ENCODE data around the gene UCK2. TPM values are rescaled to one million over a fixed set of nuclear protein-coding genes. Genes with fewer than 3 reads are reported as not detected.
A peak's percentile ranks its signal among the peaks of the same experiment; 100 is the strongest.

UCK2 gene
- total RNA-seq, 1 donor from 2014 or later, result 39.5 TPM

GRCh38 chr1:165882168-165882837 lies 54.9 kb downstream of the UCK2 start:
- no peak for ATAC-seq

DNA sequence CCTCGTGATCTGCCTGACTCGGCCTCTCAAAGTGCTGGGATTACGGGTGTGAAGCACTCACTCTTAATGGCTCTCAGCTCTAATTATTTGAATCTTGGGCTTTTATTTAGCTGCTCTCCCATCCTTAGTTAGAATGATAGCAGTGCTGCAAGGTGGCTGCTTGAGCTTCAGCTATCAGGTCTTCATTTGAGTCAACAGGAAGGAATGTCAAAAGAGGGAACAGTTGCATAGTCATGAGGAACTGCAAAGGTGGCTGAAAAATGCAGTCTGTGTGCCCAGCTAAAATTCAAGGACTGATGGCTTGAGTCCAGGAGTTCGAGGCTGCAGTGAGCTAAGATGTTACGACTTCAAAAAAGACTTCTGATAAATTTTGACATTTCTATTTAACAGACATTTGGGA lies 55.6 kb downstream of the UCK2 start:
- ATAC-seq, result no peak

DNA sequence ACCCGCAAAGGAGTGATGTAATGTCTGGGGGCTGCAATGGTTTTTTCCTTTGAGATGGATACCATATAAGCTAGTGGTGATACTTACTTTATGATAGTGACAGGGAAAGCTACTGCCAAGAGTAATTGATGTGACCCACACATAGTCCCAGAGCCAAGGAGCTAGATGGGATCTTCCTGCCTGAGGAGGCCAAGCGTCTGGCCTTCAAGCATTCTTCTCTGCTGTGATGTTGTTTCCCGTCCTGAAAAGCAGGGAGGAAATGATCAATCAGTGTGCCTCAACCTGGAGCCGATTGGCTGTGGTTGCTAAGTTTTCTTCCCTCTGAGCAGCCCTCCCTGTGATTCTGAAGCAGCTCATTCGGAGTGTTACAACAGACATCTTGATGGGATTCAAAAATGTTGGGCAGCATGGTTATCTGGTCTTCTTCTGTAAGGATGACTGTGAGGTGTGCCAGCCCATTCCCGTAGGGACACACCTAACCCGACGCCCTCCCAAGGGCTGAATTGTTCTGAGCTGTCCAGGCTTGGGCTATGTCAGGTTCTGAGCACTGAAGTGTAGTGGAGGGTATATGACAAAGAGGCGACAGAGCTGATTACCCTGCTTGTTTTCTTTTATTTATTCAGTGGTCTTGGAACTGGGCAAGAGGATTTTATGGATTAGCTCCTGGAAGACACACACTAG lies 56.7 kb downstream of the UCK2 start:
- peak; percentile 24 for ATAC-seq

- ATAC-seq, result peak; percentile 16
Measured at GRCh38 chr1:165884690-165885304, 57.4 kb downstream of the UCK2 start.

DNA sequence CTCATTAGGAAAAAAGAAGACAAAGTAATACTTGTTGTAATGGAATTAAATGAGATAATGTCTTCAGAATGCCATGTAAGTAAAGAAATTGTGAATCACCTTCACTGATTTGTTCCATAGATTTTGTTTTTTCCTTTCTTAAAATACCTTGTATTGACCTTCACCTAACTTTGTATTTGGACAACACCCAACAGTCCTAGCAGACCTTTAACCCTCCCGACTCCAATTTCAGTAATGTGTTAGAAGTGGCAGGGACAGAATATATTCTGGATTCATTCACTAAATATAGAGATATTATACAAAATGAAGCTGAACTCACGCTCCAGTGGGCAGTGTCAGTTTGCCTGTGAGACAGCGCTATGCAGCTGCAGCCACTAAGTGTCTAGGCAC lies 57.9 kb downstream of the UCK2 start:
- ATAC-seq, result no peak

- no peak for ATAC-seq
Measured at GRCh38 chr1:165886193-165886592, 58.8 kb downstream of the UCK2 start.

DNA sequence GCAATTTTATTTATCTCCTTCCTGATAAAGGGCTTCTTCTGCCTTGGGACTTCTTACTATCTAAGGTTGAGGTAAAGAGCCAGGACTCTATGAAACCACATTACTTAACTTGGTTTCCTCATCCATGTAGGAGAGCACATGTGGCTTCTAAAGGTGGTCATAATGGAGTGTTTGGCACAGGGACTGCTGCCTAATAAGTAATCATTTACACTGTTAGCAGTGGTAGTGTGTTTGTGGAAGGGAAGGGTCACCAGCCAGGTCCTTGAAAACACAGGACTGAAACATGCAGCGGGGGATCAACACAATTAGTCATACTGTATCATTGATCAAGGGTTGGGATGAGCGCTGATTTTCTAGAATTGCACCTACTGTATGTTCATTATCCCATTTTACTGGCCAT lies 59.6 kb downstream of the UCK2 start:
- no peak for ATAC-seq

DNA sequence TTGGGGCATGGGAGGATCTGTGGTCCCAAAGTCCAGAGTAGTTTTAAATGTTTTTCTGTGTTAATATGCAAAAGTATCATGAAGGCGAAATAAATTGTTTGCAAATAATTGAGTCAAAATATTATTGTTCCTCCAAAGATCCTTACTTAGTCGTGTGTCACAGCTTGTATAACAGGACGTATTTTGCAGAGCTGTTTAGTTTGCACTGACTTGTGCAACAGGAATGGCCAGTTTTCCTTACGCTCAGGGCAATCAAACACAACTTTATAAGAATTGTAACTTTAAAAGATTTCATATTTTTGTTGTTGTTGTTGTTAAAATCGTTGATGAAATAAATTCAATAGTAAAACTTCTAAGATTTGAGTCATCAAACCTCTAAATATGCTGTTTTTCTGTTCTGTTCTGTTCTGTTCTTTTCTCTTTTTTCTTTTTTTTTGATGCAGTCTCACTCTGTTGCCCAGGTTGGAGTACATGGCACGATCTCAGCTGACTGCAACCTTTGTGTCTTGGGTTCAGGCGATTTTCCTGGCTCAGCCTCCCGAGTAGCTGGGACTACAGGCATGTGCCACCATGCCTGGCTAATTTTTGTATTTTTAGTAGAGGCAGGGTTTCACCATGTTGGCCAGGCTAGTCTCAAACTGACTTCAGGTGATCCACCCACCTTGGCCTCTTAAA lies 60.6 kb downstream of the UCK2 start:
- ATAC-seq, result peak; percentile 76

DNA sequence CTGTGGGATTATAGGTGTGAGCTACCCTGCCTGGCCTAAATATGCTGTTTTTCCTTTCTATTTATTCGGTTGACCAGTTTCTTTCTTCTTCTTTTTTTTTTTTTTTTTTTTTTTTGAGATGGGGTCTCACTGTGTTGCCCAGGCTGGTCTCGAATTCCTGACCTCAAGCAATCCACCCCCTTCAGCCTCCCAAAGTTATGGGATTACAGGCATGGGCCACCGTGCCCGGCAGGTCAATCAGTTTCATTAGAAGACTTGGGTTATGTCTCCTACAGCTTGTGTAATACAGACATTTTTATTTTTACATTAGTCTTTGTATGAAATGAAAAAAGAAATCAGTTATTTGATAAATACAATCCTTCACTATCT lies 61.1 kb downstream of the UCK2 start:
- ATAC-seq, result no peak

DNA sequence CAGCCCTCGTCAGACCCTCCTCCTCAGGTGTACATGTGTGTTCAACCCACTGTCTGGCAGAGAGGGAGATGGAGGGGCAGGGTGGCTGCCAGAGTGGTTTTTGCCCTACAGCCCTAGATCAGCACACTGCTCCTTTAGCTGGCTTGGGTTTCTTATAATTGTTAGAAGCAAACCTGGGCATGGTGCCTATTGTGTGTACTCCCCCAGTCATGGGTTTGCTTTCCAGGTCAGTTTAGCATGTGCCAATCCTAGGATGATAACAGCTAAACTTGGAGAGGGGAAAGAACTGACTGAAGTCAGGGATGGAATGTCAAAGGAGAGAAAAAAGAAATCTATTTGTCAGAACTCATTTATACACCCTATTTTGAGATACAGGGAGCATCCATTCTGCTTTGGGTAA lies 63.3 kb downstream of the UCK2 start:
- ATAC-seq, result no peak

DNA sequence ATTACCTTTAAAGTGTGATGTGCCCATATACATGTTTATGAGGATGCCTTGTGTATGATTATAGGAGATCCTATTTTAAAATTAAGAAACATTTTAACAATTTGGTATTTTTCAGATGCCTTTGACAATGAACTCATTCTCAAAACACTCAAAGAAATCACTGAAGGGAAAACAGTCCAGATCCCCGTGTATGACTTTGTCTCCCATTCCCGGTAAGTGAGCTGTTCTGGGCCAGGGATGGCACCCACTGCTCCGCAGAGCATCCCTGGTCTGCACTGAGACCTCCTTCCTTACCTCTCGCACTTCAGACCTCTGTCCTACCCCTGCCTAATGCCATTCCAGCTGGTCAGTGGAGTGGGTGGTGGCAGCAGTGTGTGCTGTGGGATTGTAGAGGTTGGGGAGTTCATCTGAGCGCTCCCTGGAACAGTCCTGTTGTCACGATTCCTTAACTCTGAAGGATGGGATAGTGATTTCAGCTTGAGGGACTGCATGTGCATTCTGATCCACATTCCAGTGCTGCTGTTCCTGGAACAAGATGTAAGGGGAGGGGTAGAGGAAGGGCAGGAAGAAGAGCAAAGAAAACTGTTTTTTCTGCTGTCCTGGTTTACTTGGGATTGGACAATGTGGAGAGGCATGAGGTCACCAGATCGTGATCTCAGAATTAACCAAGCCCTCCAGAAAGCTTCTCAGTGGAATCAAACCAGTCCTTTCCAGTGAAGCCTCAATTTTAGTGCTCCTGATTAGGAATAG lies 63.9 kb downstream of the UCK2 start:
- ATAC-seq, result no peak

DNA sequence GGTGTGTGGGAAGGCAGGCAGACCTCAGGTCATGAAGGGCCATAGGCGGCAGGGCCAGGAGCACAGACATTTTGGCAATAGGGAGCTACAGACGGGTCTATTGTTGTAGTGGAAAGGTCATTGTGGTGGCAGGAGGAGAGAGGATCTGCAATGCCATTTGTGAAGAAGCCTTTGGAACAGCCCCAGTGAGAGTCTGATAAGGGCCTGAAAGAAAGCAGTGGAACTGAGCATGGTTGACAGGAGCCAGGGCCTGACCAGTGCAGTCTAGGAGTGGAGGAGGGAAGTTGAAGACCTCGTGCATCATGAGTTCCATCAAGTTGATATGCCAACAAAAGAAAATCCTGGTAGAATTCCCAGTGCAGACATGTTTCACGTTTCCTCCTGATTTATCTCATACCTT lies 65.5 kb downstream of the UCK2 start:
- ATAC-seq, result no peak

DNA sequence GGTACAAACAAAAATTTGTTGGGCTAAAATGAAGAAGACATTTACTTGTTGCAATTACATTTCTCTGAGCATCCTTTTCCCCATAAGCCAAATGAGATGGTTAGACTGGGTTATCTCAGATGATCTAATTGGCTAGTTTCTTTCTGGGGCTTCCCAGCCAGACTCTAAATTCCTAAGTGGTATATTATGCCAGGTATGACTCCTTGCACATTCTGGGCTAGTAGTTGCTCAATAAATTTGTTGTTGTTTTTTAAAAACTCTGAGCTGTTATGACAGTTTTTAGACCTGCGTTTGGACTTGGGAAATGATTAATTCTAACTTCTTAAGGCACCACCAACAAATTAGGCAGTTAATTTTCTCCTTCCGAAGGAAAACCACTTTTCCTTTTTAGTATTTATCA lies 66.1 kb downstream of the UCK2 start:
- no peak for ATAC-seq

DNA sequence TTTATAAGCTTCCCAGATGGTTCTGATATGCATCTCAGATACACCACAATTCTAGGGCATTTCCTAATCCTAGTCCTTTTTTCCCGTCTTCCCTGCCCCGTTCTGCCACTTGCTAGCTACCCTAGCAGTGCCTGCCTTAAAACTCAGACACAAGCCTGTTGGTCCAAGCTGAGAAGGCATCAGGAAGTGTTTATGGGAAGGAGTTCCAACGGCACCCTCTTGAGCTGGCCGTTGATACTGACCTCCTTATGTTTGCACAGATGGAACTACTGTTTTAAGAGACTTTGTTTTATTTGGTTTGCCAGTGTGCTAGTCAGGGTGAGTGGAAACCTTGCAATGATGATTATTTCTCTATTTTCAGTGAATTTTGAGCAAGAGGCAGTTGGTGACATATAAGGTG lies 67.2 kb downstream of the UCK2 start:
- no peak for ATAC-seq

DNA sequence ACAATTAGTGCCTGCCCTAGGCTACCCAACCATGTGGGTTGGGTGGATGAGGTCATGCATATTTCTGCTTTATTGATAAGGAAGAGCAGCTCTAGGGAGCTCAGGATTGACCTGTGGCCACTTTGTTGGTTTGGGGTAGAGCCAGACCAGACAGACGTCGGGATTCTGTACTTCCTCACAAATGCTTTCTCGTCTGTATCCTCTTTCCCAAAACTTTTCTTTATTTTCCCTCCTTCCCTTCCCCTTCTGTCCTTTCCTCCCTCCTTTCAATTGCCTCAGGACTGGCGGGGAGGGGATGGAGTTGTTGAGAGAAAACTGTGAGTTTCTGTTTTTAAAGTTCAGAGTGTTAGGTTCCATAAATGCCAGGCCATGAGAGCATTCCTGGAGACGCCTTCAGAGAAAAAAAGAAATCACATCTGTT lies 68.0 kb downstream of the UCK2 start:
- no peak for ATAC-seq

DNA sequence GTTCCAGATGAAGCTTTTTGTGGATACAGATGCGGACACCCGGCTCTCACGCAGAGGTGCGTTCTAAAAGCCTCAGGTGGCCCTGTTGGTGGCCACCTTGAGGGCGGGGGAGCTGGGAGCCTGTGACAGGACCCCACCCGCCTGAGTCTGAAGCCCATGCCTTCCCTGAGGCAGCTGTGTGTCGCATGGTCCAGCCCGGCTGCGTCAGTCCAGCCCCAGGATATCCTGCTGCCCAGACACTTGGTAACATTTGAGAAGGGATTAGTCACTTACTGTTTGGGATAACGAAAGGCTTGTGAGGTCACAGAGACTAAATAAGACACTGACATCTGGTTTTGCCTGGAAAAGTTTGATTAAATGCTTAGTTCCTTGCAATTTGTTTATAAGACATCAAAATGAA lies 68.9 kb downstream of the UCK2 start:
- no peak for ATAC-seq

DNA sequence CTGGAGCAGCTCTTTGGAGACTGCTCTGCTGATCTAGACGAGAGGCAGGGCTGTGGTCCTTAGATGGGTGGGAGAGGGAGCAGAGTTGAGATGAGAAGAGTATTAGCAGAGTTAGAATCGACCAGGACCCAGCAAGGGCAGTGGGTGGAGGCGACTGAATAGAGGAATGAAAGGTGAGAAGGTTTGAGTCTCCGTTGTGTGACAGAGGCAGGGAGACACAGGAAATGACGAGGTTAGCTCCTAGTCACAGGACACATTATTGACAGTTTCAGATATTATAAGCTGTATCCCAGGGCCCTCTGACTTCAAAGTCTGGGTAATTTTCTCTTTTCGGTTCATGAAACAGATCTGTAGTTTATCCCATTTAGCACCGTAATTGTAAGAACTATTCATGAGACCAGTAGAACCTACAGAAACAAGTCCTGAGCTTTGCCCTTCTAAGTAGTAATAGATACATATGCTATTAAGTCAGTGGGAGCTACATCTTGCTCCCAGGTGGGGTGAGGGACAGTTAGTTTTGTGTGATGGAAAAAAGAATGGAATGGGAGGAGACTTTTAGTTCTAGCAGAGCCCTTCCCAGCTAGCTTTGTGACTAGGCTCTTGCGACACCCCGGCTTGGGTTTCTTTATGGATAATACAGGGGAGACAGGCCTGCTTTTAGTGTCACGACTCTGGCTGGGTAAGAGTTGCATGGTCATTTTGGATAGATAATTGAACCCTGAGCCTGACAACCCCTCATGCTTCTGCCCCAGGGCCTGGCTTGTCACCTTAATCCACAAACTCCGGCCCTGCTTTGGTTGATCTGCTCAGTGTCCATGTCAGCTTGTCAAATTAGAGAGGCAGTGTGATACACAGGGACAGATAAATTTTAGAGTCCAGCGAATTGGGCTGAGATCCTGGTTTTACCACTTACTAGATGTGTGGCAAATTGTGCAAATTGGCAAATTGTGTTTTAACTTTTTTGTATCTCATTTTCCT lies 70.2 kb downstream of the UCK2 start:
- no peak for ATAC-seq

GRCh38 chr1:165898837-165899236 lies 71.4 kb downstream of the UCK2 start:
- no peak for ATAC-seq

GRCh38 chr1:165899461-165899941 lies 72.1 kb downstream of the UCK2 start:
- peak; percentile 10 for ATAC-seq

DNA sequence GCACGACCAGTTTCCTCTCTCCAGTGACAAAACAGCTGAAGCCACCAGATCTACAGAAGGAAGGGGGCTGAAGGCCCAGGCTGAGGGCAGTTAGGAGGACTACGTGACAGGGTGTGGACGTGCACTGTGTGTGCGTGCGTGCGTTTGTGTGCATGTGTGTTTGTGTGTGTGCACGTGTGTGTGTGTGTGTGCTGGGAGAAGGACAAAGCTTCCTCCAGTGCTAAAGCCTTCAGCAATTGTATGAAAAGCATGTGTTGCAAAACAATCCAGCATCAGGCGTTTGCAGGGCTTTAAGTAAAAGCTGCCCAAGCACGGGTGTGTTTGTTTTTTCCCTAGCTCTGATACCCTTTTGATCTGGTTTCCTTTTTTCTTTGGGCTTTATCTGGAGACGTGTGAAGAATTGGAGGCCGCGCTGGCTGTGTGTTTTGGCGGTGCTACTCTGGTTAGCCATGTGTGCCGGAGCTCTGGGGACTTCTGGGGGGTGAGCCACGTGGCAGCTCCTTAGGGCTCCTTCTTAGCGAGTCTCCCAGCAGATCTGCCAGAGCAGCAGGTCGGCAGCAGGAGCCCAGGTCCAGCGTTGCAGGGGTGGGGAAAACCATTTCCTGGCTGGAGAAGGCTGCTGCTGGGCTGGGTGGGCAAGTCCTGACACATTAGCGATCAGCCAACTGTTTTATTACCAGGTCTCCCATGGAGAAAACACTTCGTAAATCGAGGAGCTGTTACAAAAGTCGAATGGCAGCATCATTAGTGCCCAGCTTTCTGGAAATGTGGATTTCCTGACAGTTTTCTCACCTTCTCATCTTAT lies 73.4 kb downstream of the UCK2 start:
- ATAC-seq, result peak; percentile 54

GRCh38 chr1:165902565-165902964 lies 75.2 kb downstream of the UCK2 start:
- no peak for ATAC-seq
